AG04449 (cell line): ENCODE results near the gene DHX16.

ENCODE experiments used
- CTCF ChIA-PET: fragments of 350-600 bp; formaldehyde crosslinking; extraction: SDS; loops from one replicate; lab custom pipeline; 2021; ENCODE audit warnings: antibody characterized with exemption; lab: Yijun Ruan, JAX
- POLR2A ChIA-PET: fragments of 400-600, 350-600 bp; formaldehyde crosslinking; extraction: SDS; loops from one replicate; lab custom pipeline; 2020; ENCODE audit warnings: antibody characterized with exemption, inconsistent platforms; lab: Yijun Ruan, JAX
- DNase-seq: peaks from one replicate; pipeline ENCODE4 v3.0.0-alpha.2; 2010; ENCODE audit warnings: low read depth, low spot score
- H3K4me3 ChIP-seq: 2 replicates; pipeline ENCODE4 v1.5.1; 2011; ENCODE audit warnings: low read depth, mild to moderate bottlenecking, control low read depth, low read length
- CTCF ChIP-seq: IDR thresholded peaks from one replicate; pipeline ENCODE4 v1.5.1; 2011; ENCODE audit warnings: mild to moderate bottlenecking, moderate library complexity, low read length, control low read depth, inconsistent platforms; ENCODE audit not compliant: insufficient read depth; ENCODE audit errors: missing control alignments

Gene DHX16

DNA sequence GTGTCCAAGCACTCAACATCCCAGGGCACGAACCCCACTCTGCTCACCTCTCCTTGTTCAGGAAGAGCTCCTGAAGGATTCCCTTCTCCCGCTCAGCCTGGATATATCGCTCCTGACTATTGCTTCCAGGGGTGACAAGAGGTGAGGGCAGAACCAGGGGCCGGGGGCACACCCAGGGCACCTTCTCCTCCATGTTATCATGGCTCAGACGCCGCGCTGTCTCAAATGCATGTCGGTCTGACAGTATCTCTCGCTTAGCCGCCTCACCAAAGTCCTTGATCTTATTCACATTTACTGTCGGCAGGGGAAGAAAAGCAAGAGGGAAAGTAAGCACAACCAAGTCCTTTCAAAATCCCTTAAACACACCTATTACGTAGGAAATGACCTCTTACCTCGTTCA, 68.8 kb downstream of the DHX16 start:
- ChIA-PET POLR2A (interaction anchor here (1.0 to 2.8 kb wide), 2 partner anchors 9 to 11 kb away, joined by 4 to 11 read pairs; no protein-coding TSS in a partner anchor), CTCF (interaction anchor here (1.8 kb wide), 1 partner anchor 10 kb away, joined by 7 read pairs; no protein-coding TSS in a partner anchor)
- no peak for TF ChIP-seq CTCF
- DNase-seq: no peak
- H3K4me3 ChIP-seq: no peak overlapping the region
